ENCODE measurements around the gene CREB5. TPM values are rescaled to one million over a fixed set of nuclear protein-coding genes. Genes with fewer than 3 reads are reported as not detected.

The CREB5 gene
- total RNA-seq, 4 donors from 2014 or later: 6.6 to 18.6 (median 12.6) TPM

GRCh38 chr7:28556025-28556424 lies 143.7 kb downstream of the CREB5 start:
- Histone ChIP-seq H3K27me3 (no peaks in the 10 kb centered on the region), H3K27ac (replicated peaks in 1 of 4) (no peak overlapping the region), H3K9me3 (no peaks in the 10 kb centered on the region), H3K4me1 (peaks cover 0 to 8% (median 7%) of the 10 kb centered on the region in 4 donors), H3K4me3 (no peak overlapping the region), H3K36me3 (no peaks in the 10 kb centered on the region)
- WGBS: 97% methylated on average over 8 of the region's 8 CpGs
- TF ChIP-seq CTCF (IDR thresholded peaks at IDR 0.05) (no peak), POLR2AphosphoS5 (IDR thresholded peaks at IDR 0.05) (no peak), EP300 (IDR thresholded peaks at IDR 0.05) (no peak), POLR2A (IDR thresholded peaks at IDR 0.05; ENCODE audit: low read depth) (no peak)
- intact Hi-C loops (cut with DNase I): no loop called here
- no peak for DNase-seq (ENCODE audit: extremely low spot score)

- no peak for DNase-seq (ENCODE audit: extremely low spot score)
- H3K9me3 ChIP-seq: no peaks in the 10 kb centered on the region
- 57% methylated on average over 2 of the region's 2 CpGs for WGBS
- TF ChIP-seq CTCF (IDR thresholded peaks at IDR 0.05) (no peak), POLR2AphosphoS5 (IDR thresholded peaks at IDR 0.05) (no peak), EP300 (IDR thresholded peaks at IDR 0.05) (no peak), POLR2A (IDR thresholded peaks at IDR 0.05; ENCODE audit: low read depth) (no peak)
- H3K36me3 ChIP-seq: no peaks in the 10 kb centered on the region
- no peak overlapping the region for H3K27ac ChIP-seq (replicated peaks in 1 of 4)
- H3K4me1 ChIP-seq: peaks cover 0 to 2% (median under 1%) of the 10 kb centered on the region in 4 donors
- intact Hi-C loops (cut with DNase I): no loop called here
- no peak overlapping the region for H3K4me3 ChIP-seq
- no peaks in the 10 kb centered on the region for H3K27me3 ChIP-seq
Measured at GRCh38 chr7:28556671-28557070, 144.4 kb downstream of the CREB5 start.

GRCh38 chr7:28558236-28558635 lies 145.9 kb downstream of the CREB5 start:
- Histone ChIP-seq H3K4me1 (no peaks in the 10 kb centered on the region), H3K27me3 (no peaks in the 10 kb centered on the region), H3K4me3 (no peak overlapping the region), H3K36me3 (no peaks in the 10 kb centered on the region), H3K9me3 (no peaks in the 10 kb centered on the region), H3K27ac (replicated peaks in 1 of 4) (no peak overlapping the region)
- 85% methylated on average over 1 of the region's 1 CpG for WGBS
- intact Hi-C loops (cut with DNase I): no loop called here
- DNase-seq (ENCODE audit: extremely low spot score): no peak
- TF ChIP-seq POLR2A (IDR thresholded peaks at IDR 0.05; ENCODE audit: low read depth) (no peak), POLR2AphosphoS5 (IDR thresholded peaks at IDR 0.05) (no peak), CTCF (IDR thresholded peaks at IDR 0.05) (no peak), EP300 (IDR thresholded peaks at IDR 0.05) (no peak)

DNA sequence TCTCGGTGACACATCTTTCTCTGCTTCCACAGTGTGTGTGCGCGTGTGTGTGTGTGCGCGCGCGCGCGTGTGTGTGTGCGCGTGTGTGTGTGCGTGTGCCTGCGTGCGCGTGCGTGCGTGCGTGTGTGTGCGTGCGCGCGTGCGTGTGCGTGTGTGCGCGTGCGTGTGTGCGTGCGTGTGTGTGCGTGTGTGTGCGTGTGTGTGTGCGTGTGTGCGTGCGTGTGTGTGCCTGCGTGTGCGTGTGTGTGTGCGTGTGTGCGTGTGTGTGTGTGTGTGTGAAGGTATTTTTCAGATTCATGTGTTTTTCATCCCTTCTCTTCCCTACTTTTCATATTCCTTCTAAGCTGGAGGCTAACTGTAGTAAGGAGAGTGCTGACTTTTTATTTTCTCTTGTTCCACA lies 148.4 kb downstream of the CREB5 start:
- Histone ChIP-seq H3K27ac (replicated peaks in 1 of 4) (no peak overlapping the region), H3K9me3 (no peaks in the 10 kb centered on the region), H3K4me1 (no peaks in the 10 kb centered on the region), H3K27me3 (no peaks in the 10 kb centered on the region), H3K4me3 (no peak overlapping the region), H3K36me3 (no peaks in the 10 kb centered on the region)
- TF ChIP-seq POLR2A (IDR thresholded peaks at IDR 0.05; ENCODE audit: low read depth): no peak
- no peak for TF ChIP-seq CTCF (IDR thresholded peaks at IDR 0.05)
- WGBS: 62% methylated on average over 26 of the region's 38 CpGs
- DNase-seq (ENCODE audit: extremely low spot score): no peak
- intact Hi-C loops (cut with DNase I): no loop called here

DNA sequence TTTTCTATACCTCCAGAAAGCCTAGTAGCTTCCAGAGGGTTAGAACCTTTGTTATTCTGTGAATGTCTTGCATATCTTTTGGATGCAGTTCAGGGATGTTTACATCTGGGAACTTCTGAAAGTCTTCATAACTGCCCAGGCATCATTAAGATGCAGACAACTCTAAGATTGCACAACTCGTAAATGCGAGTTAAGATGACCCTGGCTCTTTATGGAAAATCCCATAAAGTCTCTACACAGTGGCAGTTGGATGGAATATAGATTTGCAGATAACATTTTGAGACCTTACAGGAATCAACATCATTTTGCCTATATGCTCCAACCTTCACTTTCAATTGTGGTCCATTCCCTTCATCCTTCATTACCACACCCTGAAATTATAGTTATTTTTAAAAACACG lies 151.7 kb downstream of the CREB5 start:
- TF ChIP-seq CTCF (IDR thresholded peaks at IDR 0.05) (no peak), POLR2A (IDR thresholded peaks at IDR 0.05; ENCODE audit: low read depth) (no peak), POLR2AphosphoS5 (IDR thresholded peaks at IDR 0.05) (no peak), EP300 (IDR thresholded peaks at IDR 0.05) (no peak)
- intact Hi-C loops (cut with DNase I): no loop called here
- WGBS: 96% methylated on average over 3 of the region's 3 CpGs
- no peak overlapping the region for H3K27ac ChIP-seq (replicated peaks in 1 of 4)
- H3K9me3 ChIP-seq: no peaks in the 10 kb centered on the region
- no peaks in the 10 kb centered on the region for H3K27me3 ChIP-seq
- DNase-seq (ENCODE audit: extremely low spot score): no peak
- H3K4me1 ChIP-seq: no peaks in the 10 kb centered on the region
- H3K36me3 ChIP-seq: no peaks in the 10 kb centered on the region
- H3K4me3 ChIP-seq: no peak overlapping the region

Measured in esophagus muscularis mucosa (tissue), 4 donors.